ENCODE measurements around the gene ZNF664.

The ZNF664 gene

GRCh38 chr12:123973552-123974341, 732 bp downstream of the ZNF664 start:
- no CpG with 5 or more reads among the region's 69 CpGs for WGBS (ENCODE audit: insufficient coverage, insufficient read length)
- Histone ChIP-seq H3K27me3 (ENCODE audit: control insufficient read depth, insufficient read depth, low read length) (peaks cover 30% of the 10 kb centered on the region), H3K4me3 (ENCODE audit: low read length) (peak overlapping the region; percentile 92), H3K36me3 (ENCODE audit: control insufficient read depth, insufficient read depth, low read length) (no peaks in the 10 kb centered on the region), H3K27ac (ENCODE audit: low read length) (no peak overlapping the region), H3K9me3 (ENCODE audit: control insufficient read depth, insufficient read depth, low read length) (no peaks in the 10 kb centered on the region), H3K4me1 (ENCODE audit: control insufficient read depth, insufficient read depth, low read length) (no peaks in the 10 kb centered on the region; the same call in 1 of the 2 replicates)
- DNase-seq (ENCODE audit: low read depth, low spot score), result no peak

GRCh38 chr12:123976227-123976826, 3.3 kb downstream of the ZNF664 start:
- 100% methylated on average over 1 of the region's 7 CpGs for WGBS (ENCODE audit: insufficient coverage, insufficient read length)
- H3K9me3 ChIP-seq (ENCODE audit: control insufficient read depth, insufficient read depth, low read length), result no peaks in the 10 kb centered on the region
- no peak overlapping the region for H3K27ac ChIP-seq (ENCODE audit: low read length)
- H3K36me3 ChIP-seq (ENCODE audit: control insufficient read depth, insufficient read depth, low read length), result no peaks in the 10 kb centered on the region
- no peak for DNase-seq (ENCODE audit: low read depth, low spot score)
- H3K4me3 ChIP-seq (ENCODE audit: low read length), result no peak overlapping the region
- H3K4me1 ChIP-seq (ENCODE audit: control insufficient read depth, insufficient read depth, low read length), result no peaks in the 10 kb centered on the region; the same call in 1 of the 2 replicates
- peaks cover 13% of the 10 kb centered on the region for H3K27me3 ChIP-seq (ENCODE audit: control insufficient read depth, insufficient read depth, low read length)

- H3K4me3 ChIP-seq (ENCODE audit: low read length), result no peak overlapping the region
- no peaks in the 10 kb centered on the region for H3K9me3 ChIP-seq (ENCODE audit: control insufficient read depth, insufficient read depth, low read length)
- no CpG with 5 or more reads among the region's 6 CpGs for WGBS (ENCODE audit: insufficient coverage, insufficient read length)
- no peaks in the 10 kb centered on the region for H3K36me3 ChIP-seq (ENCODE audit: control insufficient read depth, insufficient read depth, low read length)
- H3K4me1 ChIP-seq (ENCODE audit: control insufficient read depth, insufficient read depth, low read length), result no peaks in the 10 kb centered on the region; the same call in 1 of the 2 replicates
- H3K27ac ChIP-seq (ENCODE audit: low read length), result no peak overlapping the region
- DNase-seq (ENCODE audit: low read depth, low spot score), result no peak
- peaks cover 7% of the 10 kb centered on the region for H3K27me3 ChIP-seq (ENCODE audit: control insufficient read depth, insufficient read depth, low read length)
Observed at GRCh38 chr12:123979566-123979965, 6.6 kb downstream of the ZNF664 start.

GRCh38 chr12:123982269-123982668, 9.3 kb downstream of the ZNF664 start:
- Histone ChIP-seq H3K4me1 (ENCODE audit: control insufficient read depth, insufficient read depth, low read length) (no peaks in the 10 kb centered on the region; the same call in 1 of the 2 replicates), H3K27me3 (ENCODE audit: control insufficient read depth, insufficient read depth, low read length) (no peaks in the 10 kb centered on the region), H3K36me3 (ENCODE audit: control insufficient read depth, insufficient read depth, low read length) (no peaks in the 10 kb centered on the region), H3K4me3 (ENCODE audit: low read length) (no peak overlapping the region), H3K9me3 (ENCODE audit: control insufficient read depth, insufficient read depth, low read length) (no peaks in the 10 kb centered on the region), H3K27ac (ENCODE audit: low read length) (no peak overlapping the region)
- DNase-seq (ENCODE audit: low read depth, low spot score), result no peak
- WGBS (ENCODE audit: insufficient coverage, insufficient read length), result no CpG with 5 or more reads among the region's 7 CpGs

- Histone ChIP-seq H3K4me1 (ENCODE audit: control insufficient read depth, insufficient read depth, low read length) (no peaks in the 10 kb centered on the region; the same call in 1 of the 2 replicates), H3K27ac (ENCODE audit: low read length) (no peak overlapping the region), H3K4me3 (ENCODE audit: low read length) (no peak overlapping the region), H3K27me3 (ENCODE audit: control insufficient read depth, insufficient read depth, low read length) (no peaks in the 10 kb centered on the region), H3K9me3 (ENCODE audit: control insufficient read depth, insufficient read depth, low read length) (no peaks in the 10 kb centered on the region), H3K36me3 (ENCODE audit: control insufficient read depth, insufficient read depth, low read length) (no peaks in the 10 kb centered on the region; the same call in 1 of the 2 replicates)
- WGBS (ENCODE audit: insufficient coverage, insufficient read length), result no CpG with 5 or more reads among the region's 7 CpGs
- DNase-seq (ENCODE audit: low read depth, low spot score), result no peak
Observed at GRCh38 chr12:123983822-123984485, 10.9 kb downstream of the ZNF664 start.

GRCh38 chr12:123984903-123985302, 11.9 kb downstream of the ZNF664 start:
- no CpG with 5 or more reads among the region's 4 CpGs for WGBS (ENCODE audit: insufficient coverage, insufficient read length)
- Histone ChIP-seq H3K36me3 (ENCODE audit: control insufficient read depth, insufficient read depth, low read length) (no peaks in the 10 kb centered on the region; the same call in 1 of the 2 replicates), H3K27me3 (ENCODE audit: control insufficient read depth, insufficient read depth, low read length) (no peaks in the 10 kb centered on the region), H3K4me1 (ENCODE audit: control insufficient read depth, insufficient read depth, low read length) (no peaks in the 10 kb centered on the region; the same call in 1 of the 2 replicates), H3K9me3 (ENCODE audit: control insufficient read depth, insufficient read depth, low read length) (no peaks in the 10 kb centered on the region), H3K4me3 (ENCODE audit: low read length) (no peak overlapping the region), H3K27ac (ENCODE audit: low read length) (no peak overlapping the region)
- DNase-seq (ENCODE audit: low read depth, low spot score), result no peak

- H3K9me3 ChIP-seq (ENCODE audit: control insufficient read depth, insufficient read depth, low read length), result no peaks in the 10 kb centered on the region
- no peak overlapping the region for H3K27ac ChIP-seq (ENCODE audit: low read length)
- H3K4me3 ChIP-seq (ENCODE audit: low read length), result no peak overlapping the region
- no peaks in the 10 kb centered on the region; the same call in 1 of the 2 replicates for H3K4me1 ChIP-seq (ENCODE audit: control insufficient read depth, insufficient read depth, low read length)
- no CpG with 5 or more reads among the region's 3 CpGs for WGBS (ENCODE audit: insufficient coverage, insufficient read length)
- no peak for DNase-seq (ENCODE audit: low read depth, low spot score)
- H3K36me3 ChIP-seq (ENCODE audit: control insufficient read depth, insufficient read depth, low read length), result no peaks in the 10 kb centered on the region; the same call in 1 of the 2 replicates
- no peaks in the 10 kb centered on the region for H3K27me3 ChIP-seq (ENCODE audit: control insufficient read depth, insufficient read depth, low read length)
Observed at GRCh38 chr12:123986374-123986965, 13.5 kb downstream of the ZNF664 start.

GRCh38 chr12:123987022-123987421, 14.0 kb downstream of the ZNF664 start:
- no peaks in the 10 kb centered on the region; the same call in 1 of the 2 replicates for H3K36me3 ChIP-seq (ENCODE audit: control insufficient read depth, insufficient read depth, low read length)
- H3K4me1 ChIP-seq (ENCODE audit: control insufficient read depth, insufficient read depth, low read length), result no peaks in the 10 kb centered on the region; the same call in 1 of the 2 replicates
- no CpG with 5 or more reads among the region's 2 CpGs for WGBS (ENCODE audit: insufficient coverage, insufficient read length)
- no peak overlapping the region for H3K4me3 ChIP-seq (ENCODE audit: low read length)
- no peak for DNase-seq (ENCODE audit: low read depth, low spot score)
- H3K9me3 ChIP-seq (ENCODE audit: control insufficient read depth, insufficient read depth, low read length), result no peaks in the 10 kb centered on the region
- H3K27me3 ChIP-seq (ENCODE audit: control insufficient read depth, insufficient read depth, low read length), result no peaks in the 10 kb centered on the region
- no peak overlapping the region for H3K27ac ChIP-seq (ENCODE audit: low read length)

GRCh38 chr12:123989168-123989567, 16.2 kb downstream of the ZNF664 start:
- Histone ChIP-seq H3K27ac (ENCODE audit: low read length) (no peak overlapping the region), H3K27me3 (ENCODE audit: control insufficient read depth, insufficient read depth, low read length) (no peaks in the 10 kb centered on the region), H3K4me1 (ENCODE audit: control insufficient read depth, insufficient read depth, low read length) (no peaks in the 10 kb centered on the region), H3K4me3 (ENCODE audit: low read length) (no peak overlapping the region), H3K36me3 (ENCODE audit: control insufficient read depth, insufficient read depth, low read length) (no peaks in the 10 kb centered on the region; the same call in 1 of the 2 replicates), H3K9me3 (ENCODE audit: control insufficient read depth, insufficient read depth, low read length) (no peaks in the 10 kb centered on the region)
- no CpG with 5 or more reads among the region's 5 CpGs for WGBS (ENCODE audit: insufficient coverage, insufficient read length)
- DNase-seq (ENCODE audit: low read depth, low spot score), result no peak

- H3K36me3 ChIP-seq (ENCODE audit: control insufficient read depth, insufficient read depth, low read length), result no peaks in the 10 kb centered on the region; the same call in 1 of the 2 replicates
- DNase-seq (ENCODE audit: low read depth, low spot score), result no peak
- no CpG with 5 or more reads among the region's 1 CpG for WGBS (ENCODE audit: insufficient coverage, insufficient read length)
- H3K4me3 ChIP-seq (ENCODE audit: low read length), result no peak overlapping the region
- no peaks in the 10 kb centered on the region for H3K9me3 ChIP-seq (ENCODE audit: control insufficient read depth, insufficient read depth, low read length)
- no peaks in the 10 kb centered on the region for H3K27me3 ChIP-seq (ENCODE audit: control insufficient read depth, insufficient read depth, low read length)
- H3K4me1 ChIP-seq (ENCODE audit: control insufficient read depth, insufficient read depth, low read length), result no peaks in the 10 kb centered on the region
- no peak overlapping the region for H3K27ac ChIP-seq (ENCODE audit: low read length)
Observed at GRCh38 chr12:123989753-123990152, 16.7 kb downstream of the ZNF664 start.

Measured in iPS DF 6.9 (cell line).